HG03439 (cell line): ENCODE results near the gene ATXN8OS.
"Not testable (repeated sequence)": the region's sequence is repeated elsewhere in the genome, so short reads cannot be mapped to it uniquely, and the experiment has no call there.

Experiments used
- ATAC-seq: cut with Tn5 transposase; IDR thresholded peaks from one replicate; pipeline ENCODE4 v1.9.1; 2021; ENCODE audit warnings: mild to moderate bottlenecking, moderate library complexity; ENCODE audit not compliant: unreplicated experiment

The ATXN8OS gene

GRCh38 chr13:70107498-70108281, at the start of gene ATXN8OS:
Gene ATXN8OS, plus strand, starts transcription at chr13:70107826.
- ATAC-seq, result no peak

GRCh38 chr13:70080012-70080411, 27.6 kb upstream of the ATXN8OS start:
- ATAC-seq, result no peak

- no peak for ATAC-seq
Observed at GRCh38 chr13:70087247-70087646, 20.4 kb upstream of the ATXN8OS start.

GRCh38 chr13:70088926-70089325, 18.7 kb upstream of the ATXN8OS start:
- ATAC-seq, result no peak

GRCh38 chr13:70090036-70090723, 17.4 kb upstream of the ATXN8OS start:
- ATAC-seq, result no peak

- ATAC-seq, result no peak
Observed at GRCh38 chr13:70098669-70099068, 9.0 kb upstream of the ATXN8OS start.

- no peak for ATAC-seq
Observed at GRCh38 chr13:70104481-70104880, 3.1 kb upstream of the ATXN8OS start.

- ATAC-seq, result no peak
Observed at GRCh38 chr13:70107125-70107497, 515 bp upstream of the ATXN8OS start.

GRCh38 chr13:70108356-70109105, 905 bp downstream of the ATXN8OS start, which contains the start of gene KLHL1:
Gene KLHL1, minus strand, starts transcription at chr13:70108452. Its CDS starts 753 bp downstream, at chr13:70107699.
- ATAC-seq, result no peak

- no peak for ATAC-seq
Observed at GRCh38 chr13:70117338-70117905, 9.8 kb downstream of the ATXN8OS start.

- no peak for ATAC-seq
Observed at GRCh38 chr13:70125693-70126092, 18.1 kb downstream of the ATXN8OS start.

GRCh38 chr13:70128098-70128497, 20.5 kb downstream of the ATXN8OS start:
- no peak for ATAC-seq

GRCh38 chr13:70142658-70143057, 35.0 kb downstream of the ATXN8OS start:
- ATAC-seq, result not testable (repeated sequence)

- ATAC-seq, result no peak
Observed at GRCh38 chr13:70162141-70162540, 54.5 kb downstream of the ATXN8OS start.

GRCh38 chr13:70170689-70171088, 63.1 kb downstream of the ATXN8OS start:
- ATAC-seq, result no peak

- no peak for ATAC-seq
Observed at GRCh38 chr13:70171151-70171550, 63.5 kb downstream of the ATXN8OS start.

- ATAC-seq, result no peak
Observed at GRCh38 chr13:70172946-70173597, 65.4 kb downstream of the ATXN8OS start.

- no peak for ATAC-seq
Observed at GRCh38 chr13:70173598-70173959, 66.0 kb downstream of the ATXN8OS start.

GRCh38 chr13:70178346-70178745, 70.7 kb downstream of the ATXN8OS start:
- no peak for ATAC-seq
